SK-N-SH treated with all-trans-retinoic acid at 6 μM for 48 hours (cell line): ENCODE data around the gene DDX25.

Experiments
- ARNTL ChIP-seq: fragments of 450-650 bp; formaldehyde crosslinking; IDR thresholded peaks from 2 replicates; pipeline ENCODE4 v1.5.0; 2020; ENCODE audit warnings: low read depth, mild to moderate bottlenecking, moderate library complexity, borderline replicate concordance
- BACH2 ChIP-seq: fragments of 250-450 bp; sonication (Bioruptor Pico); IDR thresholded peaks from 2 replicates; pipeline ENCODE4 v1.9.0; 2021; ENCODE audit warnings: mild to moderate bottlenecking, borderline replicate concordance
- ISL1 ChIP-seq: fragments of 250-450 bp; sonication (Bioruptor Pico); IDR thresholded peaks from 2 replicates; pipeline ENCODE4 v2.1.2; 2022; ENCODE audit warnings: mild to moderate bottlenecking, moderate library complexity
- RARB ChIP-seq: fragments of 250-450 bp; sonication (Bioruptor Pico); IDR thresholded peaks from 2 replicates; pipeline ENCODE4 v1.8.0; 2021; ENCODE audit warnings: mild to moderate bottlenecking, moderate library complexity
- TOX ChIP-seq: fragments of 250-450 bp; sonication (Bioruptor Pico); IDR thresholded peaks from 2 replicates; pipeline ENCODE4 v1.8.0; 2021; ENCODE audit warnings: mild to moderate bottlenecking, moderate library complexity, borderline replicate concordance
- ZFP3 ChIP-seq: fragments of 250-450 bp; sonication (Bioruptor Pico); IDR thresholded peaks from 2 replicates; pipeline ENCODE4 v1.5.0; 2020; ENCODE audit warnings: mild to moderate bottlenecking, moderate library complexity
- ZFP30 ChIP-seq: fragments of 450-650 bp; formaldehyde crosslinking; IDR thresholded peaks from 2 replicates; pipeline ENCODE4 v1.5.0; 2022; ENCODE audit warnings: mild to moderate bottlenecking, moderate library complexity
- ZNF70 ChIP-seq: fragments of 450-650 bp; formaldehyde crosslinking; IDR thresholded peaks from 2 replicates; pipeline ENCODE4 v1.5.0; 2020; ENCODE audit warnings: mild to moderate bottlenecking, moderate library complexity
- TF ChIP-seq, protein P1 (sequence below): fragments of 250-450 bp; sonication (Bioruptor Pico); IDR thresholded peaks from 2 replicates; pipeline ENCODE4 v1.8.0; 2020; ENCODE audit warnings: mild to moderate bottlenecking, moderate library complexity, borderline replicate concordance

DNA sequence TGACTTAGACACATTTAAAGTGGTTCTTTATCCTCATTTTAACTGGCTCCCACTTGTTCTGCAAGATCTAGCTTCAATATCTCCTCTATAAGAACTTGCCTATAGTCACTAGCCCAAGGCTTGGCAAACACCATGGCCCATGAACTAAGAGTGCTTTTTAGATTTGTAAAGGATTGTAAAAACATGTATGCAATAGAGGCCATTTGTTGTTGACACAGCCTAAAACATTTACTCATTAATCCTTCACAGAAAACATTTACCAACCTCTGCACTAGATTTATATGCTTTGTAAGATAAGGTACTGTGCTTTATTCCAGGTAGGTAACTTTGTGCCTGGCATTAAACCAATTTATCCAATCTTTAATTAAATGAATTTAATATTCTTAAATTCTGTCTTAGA lies 11.3 kb upstream of the DDX25 start:
- no peak for TF ChIP-seq ARNTL (CRISPR knock-in tag)
- no peak for TF ChIP-seq ZFP3 (CRISPR knock-in tag)
- TF ChIP-seq ZFP30, result no peak
- no peak for TF ChIP-seq ISL1 (CRISPR knock-in tag)
- TF ChIP-seq, protein P1, sequence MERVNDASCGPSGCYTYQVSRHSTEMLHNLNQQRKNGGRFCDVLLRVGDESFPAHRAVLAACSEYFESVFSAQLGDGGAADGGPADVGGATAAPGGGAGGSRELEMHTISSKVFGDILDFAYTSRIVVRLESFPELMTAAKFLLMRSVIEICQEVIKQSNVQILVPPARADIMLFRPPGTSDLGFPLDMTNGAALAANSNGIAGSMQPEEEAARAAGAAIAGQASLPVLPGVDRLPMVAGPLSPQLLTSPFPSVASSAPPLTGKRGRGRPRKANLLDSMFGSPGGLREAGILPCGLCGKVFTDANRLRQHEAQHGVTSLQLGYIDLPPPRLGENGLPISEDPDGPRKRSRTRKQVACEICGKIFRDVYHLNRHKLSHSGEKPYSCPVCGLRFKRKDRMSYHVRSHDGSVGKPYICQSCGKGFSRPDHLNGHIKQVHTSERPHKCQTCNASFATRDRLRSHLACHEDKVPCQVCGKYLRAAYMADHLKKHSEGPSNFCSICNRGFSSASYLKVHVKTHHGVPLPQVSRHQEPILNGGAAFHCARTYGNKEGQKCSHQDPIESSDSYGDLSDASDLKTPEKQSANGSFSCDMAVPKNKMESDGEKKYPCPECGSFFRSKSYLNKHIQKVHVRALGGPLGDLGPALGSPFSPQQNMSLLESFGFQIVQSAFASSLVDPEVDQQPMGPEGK (CRISPR knock-in tag), result no peak
- no peak for TF ChIP-seq BACH2 (CRISPR knock-in tag)
- no peak for TF ChIP-seq RARB (CRISPR knock-in tag)
- TF ChIP-seq TOX (CRISPR knock-in tag), result no peak
- TF ChIP-seq ZNF70, result no peak
